SK-N-SH (cell line): ENCODE measurements around the gene ABCG1. TPM values are rescaled to one million over a fixed set of nuclear protein-coding genes. Genes with fewer than 3 reads are reported as not detected.

Experiments
- CTCF ChIA-PET: fragments of 300-600, 350-600 bp; formaldehyde crosslinking; extraction: SDS; loops from one replicate; lab custom pipeline; 2021; lab: Yijun Ruan, JAX
- POLR2A ChIA-PET: fragments of 350-600 bp; sonication (Branson Sonifier 250); formaldehyde crosslinking; extraction: SDS; loops from one replicate; lab custom pipeline; 2020; ENCODE audit warnings: antibody characterized with exemption, inconsistent platforms; lab: Yijun Ruan, JAX
- DNase-seq: peaks from one replicate; pipeline ENCODE4 v3.0.0; 2012
- H2AFZ ChIP-seq: fragments of 200-600 bp; sonication (generic); 2 replicates; pipeline ENCODE4 v1.8.1; 2016; ENCODE audit warnings: antibody characterized with exemption, mild to moderate bottlenecking, low read depth
- H3F3A ChIP-seq: fragments of 200-600 bp; sonication (generic); replicated peaks from 2 replicates; pipeline ENCODE3; 2016; ENCODE audit warnings: antibody characterized with exemption, mild to moderate bottlenecking; ENCODE audit not compliant: insufficient read depth
- H3K27ac ChIP-seq, 2 experiments: fragments of 200-500 bp in 1 of 2; fragments of 200-600 bp in 1 of 2; sonication (Bioruptor generic) in 1 of 2; sonication (generic), shearing (Covaris generic) in 1 of 2; 2 replicates each; pipeline versions ENCODE4 v1.5.1 to v1.6.1; 2014 to 2016; ENCODE audit warnings: low read depth in 2 of 2, inconsistent platforms in 1 of 2, low read length in 1 of 2, mild to moderate bottlenecking in 1 of 2, mixed read lengths in 1 of 2
- H3K27me3 ChIP-seq: fragments of 200-600 bp; sonication (generic), shearing (Covaris generic); 2 replicates; pipeline ENCODE4 v1.6.1; 2016; ENCODE audit warnings: mixed run types; ENCODE audit not compliant: insufficient read depth
- H3K36me3 ChIP-seq, 2 experiments: fragments of 200-500 bp in 1 of 2; fragments of 200-600 bp in 1 of 2; sonication (Bioruptor generic) in 1 of 2; sonication (generic) in 1 of 2; replicated peaks in 1 of 2; 2 replicates each; pipeline versions ENCODE3 to v1.5.1; 2014 to 2016; ENCODE audit warnings: low read length in 1 of 2, mild to moderate bottlenecking in 1 of 2; ENCODE audit not compliant: insufficient read depth in 2 of 2, control insufficient read depth in 1 of 2
- H3K4me1 ChIP-seq, 2 experiments: fragments of 200-500 bp in 1 of 2; fragments of 200-600 bp in 1 of 2; sonication (Bioruptor generic) in 1 of 2; sonication (generic), shearing (Covaris generic) in 1 of 2; 2 replicates each; pipeline versions ENCODE4 v1.5.1 to v1.6.1; 2014 to 2016; ENCODE audit warnings: low read depth in 1 of 2, low read length in 1 of 2, mixed run types in 1 of 2; ENCODE audit not compliant: insufficient read depth in 2 of 2, control insufficient read depth in 1 of 2
- H3K4me2 ChIP-seq: fragments of 200-600 bp; sonication (generic), shearing (Covaris generic); 2 replicates; pipeline ENCODE4 v1.6.1; 2017; ENCODE audit warnings: mixed run types
- H3K4me3 ChIP-seq, 2 experiments: fragments of 200-500 bp in 1 of 2; fragments of 200-600 bp in 1 of 2; sonication (Bioruptor generic) in 1 of 2; sonication (generic), shearing (Covaris generic) in 1 of 2; 2 replicates each; pipeline versions ENCODE4 v1.5.1 to v1.8.1; 2014 to 2016; ENCODE audit warnings: low read depth in 2 of 2, inconsistent platforms in 1 of 2, low read length in 1 of 2, mild to moderate bottlenecking in 1 of 2, mixed read lengths in 1 of 2, moderate library complexity in 1 of 2
- H3K79me2 ChIP-seq: fragments of 200-600 bp; sonication (generic); 2 replicates; pipeline ENCODE4 v1.8.1; 2017; ENCODE audit warnings: mild to moderate bottlenecking; ENCODE audit not compliant: insufficient read depth
- H3K9ac ChIP-seq: fragments of 200-600 bp; sonication (generic); 2 replicates; pipeline ENCODE4 v1.6.1; 2017; ENCODE audit warnings: mixed run types
- H3K9me2 ChIP-seq: fragments of 200-600 bp; sonication (generic); 2 replicates; pipeline ENCODE4 v1.6.1; 2017; ENCODE audit warnings: mixed run types
- H3K9me3 ChIP-seq: fragments of 200-600 bp; sonication (generic); 2 replicates; pipeline ENCODE4 v1.6.1; 2017; ENCODE audit warnings: mixed run types, mild to moderate bottlenecking, moderate library complexity
- H4K20me1 ChIP-seq: fragments of 200-600 bp; sonication (generic); 2 replicates; pipeline ENCODE4 v1.6.1; 2017; ENCODE audit warnings: mild to moderate bottlenecking, mixed run types; ENCODE audit not compliant: insufficient read depth
- FOSL2 ChIP-seq: IDR thresholded peaks from 2 replicates; pipeline ENCODE4 v1.4.0; 2012; ENCODE audit warnings: low read depth, mild to moderate bottlenecking, moderate library complexity, borderline replicate concordance
- NRF1 ChIP-seq: IDR thresholded peaks from 2 replicates; pipeline ENCODE4 v1.6.1; 2012; ENCODE audit warnings: low read depth, mild to moderate bottlenecking, low read length
- PBX3 ChIP-seq: IDR thresholded peaks from 2 replicates; pipeline ENCODE4; 2012
- REST ChIP-seq: IDR thresholded peaks from 2 replicates; pipeline ENCODE4 v1.6.1; 2012; ENCODE audit warnings: mild to moderate bottlenecking, low read depth, low read length, moderate library complexity
- SIN3A ChIP-seq: IDR thresholded peaks from 2 replicates; pipeline ENCODE4 v1.6.1; 2012; ENCODE audit warnings: low read depth, mild to moderate bottlenecking, low read length, moderate library complexity, borderline replicate concordance
- USF1 ChIP-seq: IDR thresholded peaks from 2 replicates; pipeline ENCODE4 v1.4.0; 2012; ENCODE audit warnings: low read depth, borderline replicate concordance
- USF2 ChIP-seq: fragments of 150-350 bp; IDR thresholded peaks from 2 replicates; pipeline ENCODE4 v1.6.1; 2017; ENCODE audit warnings: antibody characterized with exemption, low read length, low read depth, borderline replicate concordance
- WGBS: methylation state at CpG from one replicate; pipeline ENCODE4 v1.1.6; 2017; ENCODE audit warnings: low lambda C conversion rate; 5-methylcytosine and 5-hydroxymethylcytosine counted together
- polyA plus RNA-seq, 3 experiments: library from polyadenylated mRNA; depleted of rRNA; stranded (reverse); fragments of >200 nt; gene quantifications; 2 replicates each; pipeline ENCODE4 v1.2.3, GENCODE V29; 2012

Gene ABCG1
- polyA plus RNA-seq, 1 of the 3 experiments (the other 2 are of a cell fraction), result 0.07 TPM

GRCh38 chr21:42174173-42174572 lies 44.8 kb upstream of the ABCG1 start:
- Histone ChIP-seq H3K9me3 (no peaks in the 10 kb centered on the region), H3K79me2 (no peaks in the 10 kb centered on the region), H3K4me1 (no peaks in the 10 kb centered on the region), H3K27me3 (no peaks in the 10 kb centered on the region), H3K27ac (no peak overlapping the region), H3F3A (no peaks in the 10 kb centered on the region), H3K4me3 (no peak overlapping the region), H3K9ac (no peak overlapping the region), H2AFZ (no peak overlapping the region), H3K4me2 (no peak overlapping the region), H3K9me2 (no peaks in the 10 kb centered on the region), H3K36me3 (no peaks in the 10 kb centered on the region), H4K20me1 (no peaks in the 10 kb centered on the region)
- no peak for DNase-seq
- CTCF ChIA-PET, result no interaction called here
- 31% methylated on average over 4 of the region's 4 CpGs for WGBS
- POLR2A ChIA-PET, result interaction anchor here (0.6 kb wide), 1 partner anchor 38 kb away, joined by 4 read pairs; no protein-coding TSS in a partner anchor
- TF ChIP-seq REST (no peak), PBX3 (no peak), USF1 (peak; percentile 18; the same call in 1 of the 2 replicates), FOSL2 (no peak), NRF1 (no peak), SIN3A (no peak)

- Histone ChIP-seq H3K4me3 (no peak overlapping the region), H3K9me3 (no peaks in the 10 kb centered on the region), H3K9me2 (no peaks in the 10 kb centered on the region), H4K20me1 (no peaks in the 10 kb centered on the region), H3K36me3 (no peaks in the 10 kb centered on the region), H3K4me1 (no peaks in the 10 kb centered on the region), H3K9ac (no peak overlapping the region), H3K79me2 (no peaks in the 10 kb centered on the region), H3K27ac (no peak overlapping the region), H3K27me3 (no peaks in the 10 kb centered on the region), H3F3A (no peaks in the 10 kb centered on the region), H3K4me2 (no peak overlapping the region), H2AFZ (no peak overlapping the region)
- CTCF ChIA-PET, result no interaction called here
- no peak for DNase-seq
- POLR2A ChIA-PET, result interaction anchor here (0.6 kb wide), 1 partner anchor 20 kb away, joined by 3 read pairs; no protein-coding TSS in a partner anchor
- 60% methylated on average over 6 of the region's 6 CpGs for WGBS
- TF ChIP-seq USF2, result no peak
Measured at GRCh38 chr21:42175110-42175710, 43.7 kb upstream of the ABCG1 start.
